GM12875 (cell line): ENCODE data around the gene BANF2.
"Not testable (repeated sequence)": the region's sequence is repeated elsewhere in the genome, so short reads cannot be mapped to it uniquely, and the experiment has no call there.

ENCODE experiments used
- H3K4me3 ChIP-seq: one replicate; pipeline ENCODE4 v1.5.1; 2011; ENCODE audit warnings: low read depth, low read length, control low read depth
- CTCF ChIP-seq: IDR thresholded peaks from 2 replicates; pipeline ENCODE4 v1.5.1; 2011; ENCODE audit warnings: low read depth, mild to moderate bottlenecking, control low read depth, inconsistent platforms, low read length, moderate library complexity, borderline replicate concordance; ENCODE audit not compliant: insufficient read depth

BANF2 gene

DNA sequence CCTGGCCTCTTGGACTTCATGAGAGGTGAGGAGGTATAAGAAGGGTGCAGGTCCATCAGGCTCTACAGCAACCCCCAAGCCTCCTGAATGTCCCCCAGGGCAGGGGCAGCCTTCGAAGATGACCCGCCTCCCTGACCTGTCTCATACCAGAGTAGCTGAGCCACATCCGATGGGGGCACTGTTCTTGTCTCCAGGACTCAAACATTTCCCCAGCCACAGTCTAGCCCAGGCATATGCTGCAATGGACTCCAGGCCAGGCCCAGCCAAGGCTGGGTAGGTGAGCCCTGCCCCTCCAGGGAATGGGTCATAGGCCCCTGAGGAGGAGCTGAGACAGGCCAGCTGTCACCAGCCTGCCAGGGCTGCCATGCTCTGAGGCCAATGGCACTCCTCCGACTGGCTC, 65.3 kb downstream of the BANF2 start:
- no peak overlapping the region for H3K4me3 ChIP-seq
- TF ChIP-seq CTCF: no peak

- TF ChIP-seq CTCF: no peak
- no peak overlapping the region for H3K4me3 ChIP-seq
Measured at GRCh38 chr20:17765584-17765983, 65.8 kb downstream of the BANF2 start.

DNA sequence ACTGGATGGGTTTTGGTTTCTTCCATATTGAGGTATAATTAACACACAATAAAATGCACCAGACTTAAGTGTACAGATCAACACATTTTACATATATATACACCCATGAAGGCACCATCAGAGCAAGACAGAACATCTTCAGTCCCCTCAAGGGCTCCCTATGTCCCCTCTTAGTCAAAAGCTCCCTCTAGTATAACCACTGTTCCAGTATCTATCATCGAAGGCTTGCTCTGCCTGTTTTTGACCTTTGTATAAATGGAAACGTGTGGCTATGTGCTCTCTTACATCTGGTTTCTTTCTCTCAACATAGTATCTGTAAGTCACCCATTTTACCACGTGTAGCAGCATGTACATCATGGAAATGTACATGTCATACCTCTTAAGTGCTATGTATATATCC, 66.5 kb downstream of the BANF2 start:
- no peak overlapping the region for H3K4me3 ChIP-seq
- TF ChIP-seq CTCF: no peak

- TF ChIP-seq CTCF: no peak
- H3K4me3 ChIP-seq: no peak overlapping the region
Measured at GRCh38 chr20:17767624-17768023, 67.9 kb downstream of the BANF2 start.

DNA sequence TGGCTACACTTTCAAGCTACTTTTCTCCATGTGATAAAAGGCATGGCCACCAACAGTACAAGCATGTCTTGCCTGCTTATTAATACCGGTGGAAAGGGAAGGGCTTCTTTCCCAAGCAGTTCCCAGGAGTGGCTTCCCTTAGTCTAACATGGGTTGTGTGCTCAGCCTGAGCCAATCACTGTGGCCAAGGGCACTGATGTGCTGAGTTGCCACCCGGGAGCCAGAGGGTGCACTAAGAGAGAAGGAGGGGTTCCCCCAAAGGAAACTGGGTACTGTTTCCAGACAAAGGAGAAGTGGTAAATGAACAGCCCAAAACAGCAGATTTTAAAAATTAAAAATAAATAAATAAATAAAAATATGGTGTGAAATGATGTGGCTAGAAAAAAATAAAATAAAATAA, 68.5 kb downstream of the BANF2 start:
- H3K4me3 ChIP-seq: no peak overlapping the region
- no peak for TF ChIP-seq CTCF

DNA sequence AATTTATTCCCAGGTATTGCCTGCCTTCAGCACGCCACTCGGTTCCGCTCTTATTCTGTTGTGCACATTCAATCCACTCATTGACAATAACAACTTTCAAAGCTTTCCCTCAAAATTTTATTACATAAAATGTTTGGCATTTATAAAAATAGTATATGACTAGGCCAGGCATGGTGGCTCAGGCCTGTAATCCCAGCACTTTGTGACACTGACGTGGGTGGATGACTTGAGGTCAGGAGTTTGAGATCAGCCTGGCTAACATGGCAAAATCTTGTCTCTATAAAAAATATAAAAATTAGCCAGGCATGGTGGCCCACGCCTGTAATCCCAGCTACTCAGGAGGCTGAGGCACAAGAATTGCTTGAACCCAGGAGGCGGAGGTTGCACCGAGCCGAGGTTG, 70.0 kb downstream of the BANF2 start:
- H3K4me3 ChIP-seq: not testable (repeated sequence)

- no peak for TF ChIP-seq CTCF
- no peak overlapping the region for H3K4me3 ChIP-seq
Measured at GRCh38 chr20:17771206-17772004, 71.6 kb downstream of the BANF2 start.

DNA sequence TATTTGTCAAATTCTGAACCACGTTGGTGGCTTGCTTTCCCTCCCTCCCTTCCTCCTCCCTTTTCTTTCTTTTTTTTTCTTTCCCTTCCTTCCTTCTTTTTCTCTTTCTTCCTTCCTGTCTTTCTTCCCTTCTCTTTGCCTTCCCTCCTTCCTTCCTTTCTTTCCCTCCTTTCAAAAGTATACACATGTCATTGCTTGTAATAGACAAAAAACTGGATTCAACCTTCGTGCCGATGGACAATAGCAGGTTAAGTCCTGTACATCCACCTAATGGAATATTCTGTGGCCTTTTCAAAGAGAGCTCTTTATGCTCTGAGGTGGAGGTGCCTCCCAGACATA, 72.2 kb downstream of the BANF2 start:
- no peak overlapping the region for H3K4me3 ChIP-seq
- no peak for TF ChIP-seq CTCF
